ENCODE results near the gene PPP1R7. TPM values are rescaled to one million over a fixed set of nuclear protein-coding genes. Genes with fewer than 3 reads are reported as not detected.

PPP1R7 gene
- total and polyA plus RNA-seq, 2 experiments from 2014 or later = 53.1 to 107 TPM

- peak overlapping the region; percentile 15 for H3K4me2 ChIP-seq (ENCODE audit: unreplicated experiment)
Observed at GRCh38 chr2:241157841-241158545, 7.7 kb downstream of the PPP1R7 start.

GRCh38 chr2:241158546-241158900 is 8.3 kb downstream of the PPP1R7 start:
- in situ Hi-C loops (cut with MboI) = no loop called here
- Histone ChIP-seq H3F3A (ENCODE audit: insufficient read depth) (peaks cover 43% of the 10 kb centered on the region), H3K4me3 (no peak overlapping the region), H3K79me2 (ENCODE audit: insufficient read depth) (no peaks in the 10 kb centered on the region), H3K36me3 (ENCODE audit: low read depth) (0 out of 2 replicates have a peak, but pooled peaks cover 1% of the 10 kb centered on the region), H3K27ac (no peak overlapping the region), H3K9ac (no peak overlapping the region), H3K4me1 (ENCODE audit: insufficient read depth) (peaks cover 45% of the 10 kb centered on the region), H3K27me3 (replicated peaks; ENCODE audit: insufficient read depth) (no peaks in the 10 kb centered on the region), H3K4me2 (ENCODE audit: unreplicated experiment) (no peak overlapping the region), H3K9me3 (ENCODE audit: low read depth) (no peaks in the 10 kb centered on the region), H4K20me1 (ENCODE audit: insufficient read depth) (no peaks in the 10 kb centered on the region), H3K9me2 (ENCODE audit: insufficient read depth) (no peaks in the 10 kb centered on the region), H2AFZ (no peak overlapping the region)
- TF ChIP-seq EZH2 (IDR thresholded peaks at IDR 0.05; ENCODE audit: insufficient read depth, poor library complexity, severe bottlenecking) (no peak), EZH2phosphoT487 (IDR thresholded peaks at IDR 0.05; ENCODE audit: insufficient read depth, low read depth) (no peak)
- WGBS, 2 experiments (ENCODE audit: low coverage in 1 of 2, low lambda C conversion rate in 2 of 2, missing lambda C conversion rate in 2 of 2) = 80 to 85% methylated on average over 8 of the region's 8 CpGs
- DNase-seq = no peak

More at GRCh38 chr2:241157841-241158545, 7.7 kb downstream of the PPP1R7 start:
- Histone ChIP-seq H2AFZ (no peak overlapping the region), H3K9me3 (ENCODE audit: low read depth) (no peaks in the 10 kb centered on the region), H3K4me1 (ENCODE audit: insufficient read depth) (peaks cover 45% of the 10 kb centered on the region), H3K79me2 (ENCODE audit: insufficient read depth) (0 out of 2 replicates have a peak, but pooled peaks cover under 1% of the 10 kb centered on the region), H3K27me3 (replicated peaks; ENCODE audit: insufficient read depth) (no peaks in the 10 kb centered on the region), H3K9ac (no peak overlapping the region), H4K20me1 (ENCODE audit: insufficient read depth) (no peaks in the 10 kb centered on the region), H3F3A (ENCODE audit: insufficient read depth) (peaks cover 40% of the 10 kb centered on the region), H3K4me3 (no peak overlapping the region), H3K27ac (no peak overlapping the region), H3K9me2 (ENCODE audit: insufficient read depth) (no peaks in the 10 kb centered on the region), H3K36me3 (ENCODE audit: low read depth) (no peaks in the 10 kb centered on the region)
- TF ChIP-seq EZH2 (IDR thresholded peaks at IDR 0.05; ENCODE audit: insufficient read depth, poor library complexity, severe bottlenecking) (no peak), EZH2phosphoT487 (IDR thresholded peaks at IDR 0.05; ENCODE audit: insufficient read depth, low read depth) (0 out of 2 replicates have a peak, but pooled peaks have one; percentile 27)
- DNase-seq = peak; percentile 68
- WGBS, 2 experiments (ENCODE audit: low coverage in 1 of 2, low lambda C conversion rate in 2 of 2, missing lambda C conversion rate in 2 of 2) = 52 to 59% methylated on average over 9 of the region's 9 CpGs
- in situ Hi-C loops (cut with MboI) = no loop called here

- Histone ChIP-seq H3K9me3 (ENCODE audit: low read depth) (no peaks in the 10 kb centered on the region), H3K36me3 (ENCODE audit: low read depth) (0 out of 2 replicates have a peak, but pooled peaks cover 3% of the 10 kb centered on the region), H3K4me3 (no peak overlapping the region), H3K27ac (no peak overlapping the region), H3F3A (ENCODE audit: insufficient read depth) (peaks cover 42% of the 10 kb centered on the region), H3K4me2 (ENCODE audit: unreplicated experiment) (no peak overlapping the region), H4K20me1 (ENCODE audit: insufficient read depth) (no peaks in the 10 kb centered on the region), H3K9ac (no peak overlapping the region), H2AFZ (no peak overlapping the region), H3K27me3 (replicated peaks; ENCODE audit: insufficient read depth) (no peaks in the 10 kb centered on the region), H3K79me2 (ENCODE audit: insufficient read depth) (no peaks in the 10 kb centered on the region), H3K9me2 (ENCODE audit: insufficient read depth) (no peaks in the 10 kb centered on the region), H3K4me1 (ENCODE audit: insufficient read depth) (peaks cover 45% of the 10 kb centered on the region)
- WGBS, 2 experiments (ENCODE audit: low coverage in 1 of 2, low lambda C conversion rate in 2 of 2, missing lambda C conversion rate in 2 of 2) = 88 to 90% methylated on average over 5 of the region's 5 CpGs
- in situ Hi-C loops (cut with MboI) = no loop called here
- TF ChIP-seq EZH2 (IDR thresholded peaks at IDR 0.05; ENCODE audit: insufficient read depth, poor library complexity, severe bottlenecking) (no peak), EZH2phosphoT487 (IDR thresholded peaks at IDR 0.05; ENCODE audit: insufficient read depth, low read depth) (no peak)
- DNase-seq = no peak
Observed at GRCh38 chr2:241159116-241159515, 8.8 kb downstream of the PPP1R7 start.

- Histone ChIP-seq H3K27ac (no peak overlapping the region), H3K9me3 (ENCODE audit: low read depth) (no peaks in the 10 kb centered on the region), H3F3A (ENCODE audit: insufficient read depth) (peaks cover 34% of the 10 kb centered on the region), H3K79me2 (ENCODE audit: insufficient read depth) (no peaks in the 10 kb centered on the region), H4K20me1 (ENCODE audit: insufficient read depth) (no peaks in the 10 kb centered on the region), H3K9me2 (ENCODE audit: insufficient read depth) (no peaks in the 10 kb centered on the region), H3K4me3 (no peak overlapping the region), H3K36me3 (ENCODE audit: low read depth) (peaks cover 3% of the 10 kb centered on the region; the same call in 1 of the 2 replicates), H3K27me3 (replicated peaks; ENCODE audit: insufficient read depth) (no peaks in the 10 kb centered on the region), H2AFZ (no peak overlapping the region), H3K4me2 (ENCODE audit: unreplicated experiment) (no peak overlapping the region), H3K9ac (no peak overlapping the region), H3K4me1 (ENCODE audit: insufficient read depth) (peaks cover 33% of the 10 kb centered on the region)
- in situ Hi-C loops (cut with MboI) = no loop called here
- 97% methylated on average over 7 of the region's 7 CpGs for WGBS, 2 experiments (ENCODE audit: low coverage in 1 of 2, low lambda C conversion rate in 2 of 2, missing lambda C conversion rate in 2 of 2)
- TF ChIP-seq EZH2 (IDR thresholded peaks at IDR 0.05; ENCODE audit: insufficient read depth, poor library complexity, severe bottlenecking) = no peak
- TF ChIP-seq EZH2phosphoT487 (IDR thresholded peaks at IDR 0.05; ENCODE audit: insufficient read depth, low read depth) = no peak
- DNase-seq = no peak
Observed at GRCh38 chr2:241160318-241160717, 10.1 kb downstream of the PPP1R7 start.

Data from GM23248 (cell line).